Neural cell (in vitro differentiated cells): ENCODE results near the gene CDKN3.

ENCODE experiments used
- POLR2AphosphoS5 ChIP-seq: IDR thresholded peaks from 2 replicates; pipeline ENCODE4 v1.6.1; 2012
- RAD21 ChIP-seq: fragments of 450-650 bp; conservative IDR thresholded peaks from 2 replicates; pipeline ENCODE4 v1.6.1; 2014; ENCODE audit warnings: antibody characterized with exemption, mild to moderate bottlenecking, moderate library complexity
- SMC3 ChIP-seq: fragments of 450-650 bp; conservative IDR thresholded peaks from 2 replicates; pipeline ENCODE4 v1.6.1; 2014; ENCODE audit warnings: antibody characterized with exemption, mild to moderate bottlenecking, moderate library complexity; ENCODE audit not compliant: poor library complexity
- TF ChIP-seq, protein P1 (sequence below): fragments of 450-650 bp; IDR thresholded peaks from 2 replicates; pipeline ENCODE4 v1.5.1; 2014; ENCODE audit warnings: antibody characterized with exemption, mild to moderate bottlenecking, moderate library complexity; ENCODE audit not compliant: poor library complexity, severe bottlenecking
- TF ChIP-seq, protein P2 (sequence below): IDR thresholded peaks from 2 replicates; pipeline ENCODE4 v1.6.1; 2012; ENCODE audit warnings: borderline replicate concordance

DNA sequence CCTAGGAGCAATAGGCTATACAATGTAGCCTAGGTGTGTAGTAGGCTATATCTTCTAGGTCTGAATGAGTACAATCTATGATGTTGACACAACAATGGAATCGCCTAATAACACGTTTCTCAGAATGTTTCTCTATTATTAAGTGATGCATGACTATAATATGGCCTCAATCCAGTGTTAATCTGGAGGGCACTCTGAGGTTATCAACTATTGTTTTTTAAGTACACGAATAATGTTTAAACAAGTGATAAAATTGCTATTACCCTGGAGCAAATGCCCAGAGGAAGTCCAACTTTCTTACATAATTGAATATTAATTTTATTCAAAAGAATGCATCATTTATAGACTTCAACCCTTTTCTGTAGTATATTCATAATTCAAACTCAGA, 60.8 kb downstream of the CDKN3 start:
- TF ChIP-seq, protein P1, sequence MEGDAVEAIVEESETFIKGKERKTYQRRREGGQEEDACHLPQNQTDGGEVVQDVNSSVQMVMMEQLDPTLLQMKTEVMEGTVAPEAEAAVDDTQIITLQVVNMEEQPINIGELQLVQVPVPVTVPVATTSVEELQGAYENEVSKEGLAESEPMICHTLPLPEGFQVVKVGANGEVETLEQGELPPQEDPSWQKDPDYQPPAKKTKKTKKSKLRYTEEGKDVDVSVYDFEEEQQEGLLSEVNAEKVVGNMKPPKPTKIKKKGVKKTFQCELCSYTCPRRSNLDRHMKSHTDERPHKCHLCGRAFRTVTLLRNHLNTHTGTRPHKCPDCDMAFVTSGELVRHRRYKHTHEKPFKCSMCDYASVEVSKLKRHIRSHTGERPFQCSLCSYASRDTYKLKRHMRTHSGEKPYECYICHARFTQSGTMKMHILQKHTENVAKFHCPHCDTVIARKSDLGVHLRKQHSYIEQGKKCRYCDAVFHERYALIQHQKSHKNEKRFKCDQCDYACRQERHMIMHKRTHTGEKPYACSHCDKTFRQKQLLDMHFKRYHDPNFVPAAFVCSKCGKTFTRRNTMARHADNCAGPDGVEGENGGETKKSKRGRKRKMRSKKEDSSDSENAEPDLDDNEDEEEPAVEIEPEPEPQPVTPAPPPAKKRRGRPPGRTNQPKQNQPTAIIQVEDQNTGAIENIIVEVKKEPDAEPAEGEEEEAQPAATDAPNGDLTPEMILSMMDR = no peak
- TF ChIP-seq POLR2AphosphoS5 = no peak
- TF ChIP-seq RAD21 = no peak
- TF ChIP-seq, protein P2, sequence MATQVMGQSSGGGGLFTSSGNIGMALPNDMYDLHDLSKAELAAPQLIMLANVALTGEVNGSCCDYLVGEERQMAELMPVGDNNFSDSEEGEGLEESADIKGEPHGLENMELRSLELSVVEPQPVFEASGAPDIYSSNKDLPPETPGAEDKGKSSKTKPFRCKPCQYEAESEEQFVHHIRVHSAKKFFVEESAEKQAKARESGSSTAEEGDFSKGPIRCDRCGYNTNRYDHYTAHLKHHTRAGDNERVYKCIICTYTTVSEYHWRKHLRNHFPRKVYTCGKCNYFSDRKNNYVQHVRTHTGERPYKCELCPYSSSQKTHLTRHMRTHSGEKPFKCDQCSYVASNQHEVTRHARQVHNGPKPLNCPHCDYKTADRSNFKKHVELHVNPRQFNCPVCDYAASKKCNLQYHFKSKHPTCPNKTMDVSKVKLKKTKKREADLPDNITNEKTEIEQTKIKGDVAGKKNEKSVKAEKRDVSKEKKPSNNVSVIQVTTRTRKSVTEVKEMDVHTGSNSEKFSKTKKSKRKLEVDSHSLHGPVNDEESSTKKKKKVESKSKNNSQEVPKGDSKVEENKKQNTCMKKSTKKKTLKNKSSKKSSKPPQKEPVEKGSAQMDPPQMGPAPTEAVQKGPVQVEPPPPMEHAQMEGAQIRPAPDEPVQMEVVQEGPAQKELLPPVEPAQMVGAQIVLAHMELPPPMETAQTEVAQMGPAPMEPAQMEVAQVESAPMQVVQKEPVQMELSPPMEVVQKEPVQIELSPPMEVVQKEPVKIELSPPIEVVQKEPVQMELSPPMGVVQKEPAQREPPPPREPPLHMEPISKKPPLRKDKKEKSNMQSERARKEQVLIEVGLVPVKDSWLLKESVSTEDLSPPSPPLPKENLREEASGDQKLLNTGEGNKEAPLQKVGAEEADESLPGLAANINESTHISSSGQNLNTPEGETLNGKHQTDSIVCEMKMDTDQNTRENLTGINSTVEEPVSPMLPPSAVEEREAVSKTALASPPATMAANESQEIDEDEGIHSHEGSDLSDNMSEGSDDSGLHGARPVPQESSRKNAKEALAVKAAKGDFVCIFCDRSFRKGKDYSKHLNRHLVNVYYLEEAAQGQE = no peak
- TF ChIP-seq SMC3 = no peak
